ENCODE measurements around the gene CBFA2T3.

Gene CBFA2T3

GRCh38 chr16:88974916-88975215, 2.1 kb downstream of the CBFA2T3 start:
- DNase-seq, result no peak

DNA sequence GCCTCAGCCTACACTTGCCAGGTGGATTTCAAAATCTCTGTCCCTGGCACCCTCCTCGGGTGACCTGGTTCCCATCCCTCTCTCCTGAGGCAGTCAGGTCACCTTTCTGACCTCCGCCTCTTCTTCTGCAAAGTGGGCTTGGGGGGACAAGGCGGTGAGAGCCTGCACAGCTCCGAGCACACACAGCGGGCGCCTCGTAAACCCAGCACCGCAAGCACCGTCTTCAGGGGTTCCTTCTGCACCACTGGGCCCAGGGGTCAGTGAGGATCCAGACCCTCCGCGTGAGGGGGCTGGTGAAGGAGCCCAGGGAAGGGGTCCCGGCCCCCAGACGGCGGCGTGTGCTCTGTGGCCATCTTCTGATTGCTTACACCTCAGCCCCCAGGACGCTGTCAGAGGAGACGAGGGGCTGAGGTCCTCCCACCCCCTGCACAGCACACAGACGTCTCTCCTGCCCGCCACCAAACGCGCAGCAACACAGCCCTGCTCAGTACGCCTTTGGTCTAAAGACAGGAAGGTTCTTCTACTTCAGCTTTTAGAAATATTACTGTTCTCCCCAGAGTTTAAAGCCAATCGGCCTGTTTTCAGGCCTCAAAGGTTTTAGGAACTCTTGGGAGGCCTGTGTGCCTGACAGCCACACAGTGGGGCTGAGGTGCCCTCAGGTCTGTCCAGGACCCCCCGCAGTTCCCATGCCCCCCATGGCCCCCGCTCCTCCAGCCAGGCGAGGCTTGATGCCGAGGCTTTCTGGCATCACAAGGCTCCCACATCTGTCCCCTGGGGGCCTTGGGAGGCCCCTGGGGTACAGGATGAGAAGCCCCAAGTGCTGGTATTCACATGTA, 2.7 kb downstream of the CBFA2T3 start:
- no peak for DNase-seq

- DNase-seq, result no peak
Measured at GRCh38 chr16:88973415-88974050, 3.5 kb downstream of the CBFA2T3 start.

- DNase-seq, result no peak
Measured at GRCh38 chr16:88973007-88973410, 4.0 kb downstream of the CBFA2T3 start.

DNA sequence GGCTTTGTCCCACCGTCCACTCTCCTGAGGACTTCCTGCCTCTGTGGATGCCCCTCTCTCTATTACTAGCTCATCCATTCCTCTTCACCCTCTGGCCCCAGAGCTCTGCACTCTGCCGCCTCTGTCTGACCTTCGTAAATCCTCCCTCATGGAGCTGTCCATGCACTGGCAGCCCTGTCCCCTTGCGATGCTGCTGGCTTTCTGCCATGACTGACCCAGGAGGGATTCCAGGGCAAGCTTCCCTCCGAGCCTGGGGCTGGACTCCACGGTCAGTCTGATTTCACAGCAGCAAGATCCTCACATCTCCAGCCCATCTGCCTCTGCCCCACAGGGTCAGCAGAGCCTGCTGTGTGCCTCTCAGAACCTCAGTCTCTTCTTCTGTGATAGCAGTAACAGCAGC, 4.7 kb downstream of the CBFA2T3 start:
- no peak for DNase-seq

GRCh38 chr16:88971371-88972097, 5.5 kb downstream of the CBFA2T3 start:
- no peak for DNase-seq

- no peak for DNase-seq
Measured at GRCh38 chr16:88970539-88971065, 6.4 kb downstream of the CBFA2T3 start.

DNA sequence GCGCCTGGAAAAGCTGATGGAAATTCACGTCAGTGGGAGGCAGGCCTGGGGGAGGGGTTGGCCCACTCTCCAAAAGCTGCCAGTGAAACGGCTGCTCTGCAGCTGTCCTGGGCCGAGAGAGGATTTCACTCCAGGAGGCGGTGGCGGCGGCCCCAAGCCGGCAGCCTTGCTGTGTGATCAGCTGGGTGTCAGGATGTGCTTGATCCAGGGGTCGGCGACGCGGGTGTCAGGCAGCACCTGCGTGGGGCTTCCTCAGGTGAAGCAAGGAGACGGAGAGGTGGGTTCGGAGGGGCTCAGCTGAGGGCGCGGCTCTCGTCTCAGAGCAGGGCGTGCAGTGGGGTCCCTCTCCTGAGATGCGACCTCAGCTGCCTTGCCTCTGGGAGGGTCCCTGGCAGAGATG, 7.0 kb downstream of the CBFA2T3 start:
- no peak for DNase-seq

DNA sequence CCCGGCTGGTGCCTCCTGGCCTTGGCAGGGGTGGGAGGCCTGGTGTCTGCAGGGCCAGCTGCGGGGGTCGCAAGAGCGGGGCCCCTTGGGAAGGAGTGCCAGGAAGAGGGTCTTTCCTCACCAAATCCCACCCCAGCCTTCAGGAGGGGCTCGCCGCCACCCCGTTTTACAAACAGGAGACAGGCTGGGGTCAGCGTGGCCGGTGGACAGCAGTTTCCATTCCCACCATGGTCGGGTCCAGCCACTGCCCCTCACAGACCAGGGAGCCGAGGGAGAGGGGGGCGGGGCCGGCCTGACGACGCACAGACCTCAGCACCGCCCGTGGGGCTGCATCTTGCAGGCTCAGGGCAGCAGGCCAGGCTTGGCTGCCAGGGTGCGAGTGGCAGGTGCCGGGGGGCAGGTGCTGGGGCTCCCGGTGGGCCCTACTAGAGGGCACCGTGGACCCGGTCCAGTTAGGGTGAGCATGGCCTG, 7.6 kb downstream of the CBFA2T3 start:
- no peak for DNase-seq

- no peak for DNase-seq
Measured at GRCh38 chr16:88968589-88969280, 8.3 kb downstream of the CBFA2T3 start.

DNA sequence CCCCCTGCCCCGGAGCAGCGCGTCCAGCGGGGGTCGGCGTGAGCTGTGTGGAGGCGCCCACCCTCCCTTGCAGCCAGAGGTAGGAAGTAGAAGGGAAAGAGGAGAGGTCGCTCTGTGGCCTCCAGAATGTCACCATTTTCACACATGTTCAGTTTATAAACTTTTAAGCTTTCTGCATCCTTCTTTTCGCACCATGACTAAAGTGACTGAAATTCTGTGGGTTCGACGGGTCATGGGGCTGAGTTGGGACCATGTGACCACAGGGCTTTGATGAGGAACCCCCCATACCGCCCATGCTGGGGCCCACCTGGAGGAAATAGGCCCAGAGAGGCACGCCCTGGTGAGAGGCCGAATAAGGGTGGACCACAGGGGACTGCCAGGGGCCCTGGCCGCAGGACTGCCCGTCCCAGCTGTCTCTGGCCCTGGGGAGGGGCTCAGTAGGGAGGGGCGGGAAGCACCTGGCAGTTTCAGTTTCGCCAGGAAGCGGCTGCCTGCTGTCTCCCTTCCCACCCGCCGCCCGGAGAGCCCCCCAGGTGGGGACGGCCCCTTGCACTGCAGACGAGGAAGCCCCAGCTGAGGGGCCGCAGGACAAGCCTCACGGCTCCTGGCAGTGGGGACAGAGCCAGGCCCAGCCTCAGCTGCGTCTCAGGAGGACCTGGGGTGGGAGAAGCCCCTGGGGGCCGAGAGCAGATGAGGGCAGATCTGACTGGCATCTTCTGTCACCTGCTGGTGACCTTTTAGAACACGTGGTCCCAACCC, 9.0 kb downstream of the CBFA2T3 start:
- no peak for DNase-seq

GRCh38 chr16:88966986-88967829, 9.8 kb downstream of the CBFA2T3 start:
- DNase-seq, result no peak

DNA sequence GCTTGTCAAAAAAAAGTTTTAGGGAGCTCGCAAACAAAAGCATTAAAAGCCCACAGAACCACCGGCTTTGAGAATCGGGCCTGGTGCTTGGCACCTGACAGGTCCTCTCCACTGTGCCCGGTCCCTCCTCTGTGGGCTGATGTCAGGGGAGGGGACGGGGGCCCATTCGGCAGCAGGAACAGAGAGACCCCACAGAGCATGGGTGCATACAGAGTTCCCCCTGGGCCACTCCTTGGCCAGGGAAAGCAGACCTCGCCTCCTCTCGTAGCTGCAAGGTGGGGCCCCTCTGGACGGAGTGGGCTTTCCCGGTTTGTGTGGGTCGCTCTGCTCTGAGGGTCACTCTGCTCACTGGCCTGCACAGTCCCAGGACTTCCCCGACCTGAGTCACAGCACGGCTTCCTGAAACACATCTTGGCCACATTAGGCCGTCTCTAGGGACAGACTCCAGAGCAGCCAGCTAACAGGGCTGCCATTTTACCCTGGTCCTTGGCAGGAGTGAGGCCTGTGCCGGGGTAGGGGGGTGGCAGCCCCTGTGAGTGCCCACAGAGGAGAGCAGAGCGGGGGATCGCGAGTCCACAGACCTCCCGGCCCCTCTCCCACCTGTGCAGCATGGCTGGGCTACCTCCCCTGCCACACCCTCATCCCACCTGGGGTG, 11.1 kb downstream of the CBFA2T3 start:
- DNase-seq, result no peak

DNA sequence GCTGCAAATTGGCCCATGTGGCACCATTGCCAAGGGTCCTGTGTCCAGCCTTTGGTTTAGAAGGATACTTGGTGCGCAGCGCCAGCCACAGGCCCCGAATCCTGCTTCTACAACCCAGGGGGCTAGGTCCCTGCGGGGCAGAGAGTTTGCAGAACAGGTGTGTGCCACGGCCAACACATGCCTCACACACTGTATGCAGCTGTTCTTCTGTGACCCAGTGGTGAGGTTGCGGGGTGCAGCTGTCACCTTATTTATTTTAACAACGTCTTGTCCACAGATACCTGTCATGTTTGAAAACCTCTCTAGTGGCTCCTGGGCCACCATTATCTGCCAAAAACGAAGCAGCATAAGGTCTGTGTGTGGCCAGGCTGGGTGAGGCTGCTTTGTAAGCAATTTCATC, 11.6 kb downstream of the CBFA2T3 start:
- no peak for DNase-seq

GRCh38 chr16:88964636-88965035, 12.4 kb downstream of the CBFA2T3 start:
- DNase-seq, result no peak

- DNase-seq, result no peak
Measured at GRCh38 chr16:88963583-88963982, 13.4 kb downstream of the CBFA2T3 start.

- DNase-seq, result no peak
Measured at GRCh38 chr16:88962478-88963152, 14.4 kb downstream of the CBFA2T3 start.

GRCh38 chr16:88961011-88961410, 16.0 kb downstream of the CBFA2T3 start:
- DNase-seq, result no peak

DNA sequence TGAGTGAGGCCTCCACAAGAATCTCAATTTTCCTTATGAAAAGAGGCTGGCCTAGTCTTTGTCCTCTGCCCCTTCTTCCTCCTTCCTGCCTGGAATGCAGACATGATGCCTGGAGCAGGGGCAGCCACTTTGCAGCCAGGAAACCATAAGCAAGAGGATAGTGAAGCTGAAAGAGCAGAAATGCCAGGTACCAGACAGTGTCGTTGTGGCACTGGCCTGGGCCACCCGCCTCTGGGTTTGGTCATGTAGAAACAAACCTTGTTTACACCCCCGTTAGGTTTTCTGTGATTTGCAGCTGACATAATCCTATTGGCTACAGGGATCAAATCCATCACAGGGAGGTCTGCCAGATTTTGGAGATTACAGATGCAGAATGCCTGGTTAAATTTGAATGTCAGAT, 16.5 kb downstream of the CBFA2T3 start:
- no peak for DNase-seq

- DNase-seq, result no peak
Measured at GRCh38 chr16:88959022-88959421, 18.0 kb downstream of the CBFA2T3 start.

Data from COR-L47 (cell line).